ENCODE measurements around the gene MECP2. TPM values are rescaled to one million over a fixed set of nuclear protein-coding genes. Genes with fewer than 3 reads are reported as not detected.

The MECP2 gene
- polyA plus RNA-seq, 1 donor (not counting 4 experiments of a cell fraction or from before 2014, with no cell fraction given): 9.9 TPM

GRCh38 chrX:154016366-154017076, 81.0 kb downstream of the MECP2 start:
- dilution Hi-C loops (cut with MboI; ENCODE audit: extremely low pct_ligation_motif_present, low sequenced_read_pairs): no loop called here
- H3K4me2 ChIP-seq (ENCODE audit: control insufficient read depth, extremely low read depth, insufficient read depth, low read depth, low read length): no peak overlapping the region
- H3K9me3 ChIP-seq (ENCODE audit: control insufficient read depth, low read depth, low read length): no peaks in the 10 kb centered on the region
- H3K79me2 ChIP-seq (ENCODE audit: control insufficient read depth, insufficient read depth, low read length): peaks cover 22% of the 10 kb centered on the region
- no peaks in the 10 kb centered on the region for H3K27me3 ChIP-seq (ENCODE audit: control insufficient read depth, extremely low read depth, insufficient read depth, low read length)
- H3K36me3 ChIP-seq (ENCODE audit: control insufficient read depth in 2 of 2, extremely low read depth in 1 of 2, insufficient read depth in 2 of 2, low read length in 2 of 2): peaks cover 1 to 8% of the 10 kb centered on the region in 2 experiments
- no peak for FAIRE-seq
- no peaks in the 10 kb centered on the region for H3K9me1 ChIP-seq (ENCODE audit: control insufficient read depth, extremely low read depth, insufficient read depth, low read length)
- DNase-seq (ENCODE audit: low read depth, low spot score): no peak
- no peak overlapping the region for H3K4me3 ChIP-seq (ENCODE audit: control insufficient read depth in 2 of 3, extremely low read depth in 1 of 3, insufficient read depth in 2 of 3, low read depth in 1 of 3, low read length in 3 of 3)
- no peak overlapping the region for H3K9ac ChIP-seq (ENCODE audit: control insufficient read depth, extremely low read depth, insufficient read depth, low read length)
- no peak overlapping the region for H2AFZ ChIP-seq (ENCODE audit: control insufficient read depth, low read length)
- no peaks in the 10 kb centered on the region for H4K20me1 ChIP-seq (ENCODE audit: control insufficient read depth, extremely low read depth, insufficient read depth, low read length)
- no peak overlapping the region for H3K27ac ChIP-seq (ENCODE audit: control insufficient read depth, insufficient read depth, low read length)
- TF ChIP-seq CTCF (optimal IDR thresholded peaks at IDR 0.05 in 1 of 3, IDR thresholded peaks at IDR 0.05 in 1 of 3, conservative IDR thresholded peaks at IDR 0.05 in 1 of 3; ENCODE audit: extremely low read depth in 1 of 3, insufficient read depth in 2 of 3, low read length in 3 of 3) (no peak), EZH2 (IDR thresholded peaks at IDR 0.05; ENCODE audit: low read length) (no peak)
- H3K4me1 ChIP-seq (ENCODE audit: control insufficient read depth, extremely low read depth, insufficient read depth, low read length): peaks cover 12% of the 10 kb centered on the region

- Histone ChIP-seq H3K4me3 (ENCODE audit: control insufficient read depth in 2 of 3, extremely low read depth in 1 of 3, insufficient read depth in 2 of 3, low read depth in 1 of 3, low read length in 3 of 3) (no peak overlapping the region), H3K9me3 (ENCODE audit: control insufficient read depth, low read depth, low read length) (no peaks in the 10 kb centered on the region), H3K79me2 (ENCODE audit: control insufficient read depth, insufficient read depth, low read length) (peaks cover 22% of the 10 kb centered on the region), H3K4me1 (ENCODE audit: control insufficient read depth, extremely low read depth, insufficient read depth, low read length) (peaks cover 4% of the 10 kb centered on the region), H3K9me1 (ENCODE audit: control insufficient read depth, extremely low read depth, insufficient read depth, low read length) (no peaks in the 10 kb centered on the region), H4K20me1 (ENCODE audit: control insufficient read depth, extremely low read depth, insufficient read depth, low read length) (no peaks in the 10 kb centered on the region), H3K27ac (ENCODE audit: control insufficient read depth, insufficient read depth, low read length) (no peak overlapping the region), H3K27me3 (ENCODE audit: control insufficient read depth, extremely low read depth, insufficient read depth, low read length) (no peaks in the 10 kb centered on the region), H3K4me2 (ENCODE audit: control insufficient read depth, extremely low read depth, insufficient read depth, low read depth, low read length) (no peak overlapping the region), H3K9ac (ENCODE audit: control insufficient read depth, extremely low read depth, insufficient read depth, low read length) (no peak overlapping the region), H3K36me3 (ENCODE audit: control insufficient read depth in 2 of 2, extremely low read depth in 1 of 2, insufficient read depth in 2 of 2, low read length in 2 of 2) (peaks cover 1 to 8% of the 10 kb centered on the region in 2 experiments), H2AFZ (ENCODE audit: control insufficient read depth, low read length) (no peak overlapping the region)
- DNase-seq (ENCODE audit: low read depth, low spot score) (no peak), FAIRE-seq (no peak)
- no peak for TF ChIP-seq EZH2 (IDR thresholded peaks at IDR 0.05; ENCODE audit: low read length)
- TF ChIP-seq CTCF (optimal IDR thresholded peaks at IDR 0.05 in 1 of 3, IDR thresholded peaks at IDR 0.05 in 1 of 3, conservative IDR thresholded peaks at IDR 0.05 in 1 of 3; ENCODE audit: extremely low read depth in 1 of 3, insufficient read depth in 2 of 3, low read length in 3 of 3): no peak
- dilution Hi-C loops (cut with MboI; ENCODE audit: extremely low pct_ligation_motif_present, low sequenced_read_pairs): no loop called here
These were observed 81.8 kb downstream of the MECP2 start for GRCh38 chrX:154015581-154016264.

All from keratinocyte (primary cell).